Testis (tissue), 3 donors: ENCODE results near the gene TFEB. TPM values are rescaled to one million over a fixed set of nuclear protein-coding genes. Genes with fewer than 3 reads are reported as not detected.

ENCODE experiments used
- DNase-seq: peaks from one replicate; pipeline ENCODE4 v3.0.0-alpha.2; 2019
- H3K27ac ChIP-seq, 2 donors: fragments of 200-600 bp; sonication (generic); one replicate each; pipeline ENCODE4 v1.5.1; 2019
- H3K27me3 ChIP-seq: fragments of 200-600 bp; sonication (generic); one replicate; pipeline ENCODE4 v1.5.1; 2019
- H3K36me3 ChIP-seq: fragments of 200-600 bp; sonication (generic); one replicate; pipeline ENCODE4 v1.5.1; 2017; ENCODE audit warnings: low read depth; ENCODE audit errors: missing control alignments
- H3K4me1 ChIP-seq: fragments of 200-600 bp; sonication (generic); one replicate; pipeline ENCODE4 v1.5.1; 2019
- H3K4me3 ChIP-seq, 2 donors: fragments of 200-600 bp; sonication (generic); one replicate each; pipeline ENCODE4 v1.5.1; 2017 to 2019
- H3K9me3 ChIP-seq: fragments of 200-600 bp; sonication (generic); one replicate; pipeline ENCODE4 v1.5.1; 2017
- POLR2A ChIP-seq: fragments of 450-650 bp; IDR thresholded peaks from one replicate; pipeline ENCODE4 v1.6.1; 2017; ENCODE audit warnings: antibody characterized with exemption, mild to moderate bottlenecking, moderate library complexity
- WGBS, 2 donors: methylation state at CpG; one replicate each; pipeline ENCODE4 v1.1.5; 2018; 5-methylcytosine and 5-hydroxymethylcytosine counted together
- intact Hi-C: fragments of 100-400 bp; cut with DNase I; formaldehyde crosslinking; loops from one replicate; pipeline ENCODE4 v1.15.1; 2023; ENCODE audit warnings: low total_unique reads
- polyA plus RNA-seq: library from polyadenylated mRNA; stranded (reverse); fragments of 350-450 nt; fragmentation: Illumina TruSeq; extraction: RNeasy Lipid Tissue Mini Kit (QIAGEN cat#74804); gene quantifications from one replicate; pipeline ENCODE4 v1.2.3, GENCODE V29; 2014; ENCODE audit warnings: low read depth, low replicate concordance; ENCODE audit not compliant: insufficient read depth
- total RNA-seq, 2 donors: library from RNA; depleted of rRNA; stranded (reverse); fragments of >200 nt; gene quantifications; one replicate each; pipeline ENCODE4 v1.2.3, GENCODE V29; 2016
- TF ChIP-seq, protein P1 (sequence below), 3 experiments: fragments of 450-650 bp in 2 of 3; fragments of 200-600 bp in 1 of 3; sonication (generic) in 1 of 3; IDR thresholded peaks; one replicate each; pipeline ENCODE4 v1.5.1; 2016 to 2019; ENCODE audit warnings: antibody characterized with exemption in 3 of 3, mild to moderate bottlenecking in 2 of 3, moderate library complexity in 1 of 3

The TFEB gene
- total and polyA plus RNA-seq, 3 donors from 2014 or later = 4.5 to 6.3 (median 5.2) TPM

DNA sequence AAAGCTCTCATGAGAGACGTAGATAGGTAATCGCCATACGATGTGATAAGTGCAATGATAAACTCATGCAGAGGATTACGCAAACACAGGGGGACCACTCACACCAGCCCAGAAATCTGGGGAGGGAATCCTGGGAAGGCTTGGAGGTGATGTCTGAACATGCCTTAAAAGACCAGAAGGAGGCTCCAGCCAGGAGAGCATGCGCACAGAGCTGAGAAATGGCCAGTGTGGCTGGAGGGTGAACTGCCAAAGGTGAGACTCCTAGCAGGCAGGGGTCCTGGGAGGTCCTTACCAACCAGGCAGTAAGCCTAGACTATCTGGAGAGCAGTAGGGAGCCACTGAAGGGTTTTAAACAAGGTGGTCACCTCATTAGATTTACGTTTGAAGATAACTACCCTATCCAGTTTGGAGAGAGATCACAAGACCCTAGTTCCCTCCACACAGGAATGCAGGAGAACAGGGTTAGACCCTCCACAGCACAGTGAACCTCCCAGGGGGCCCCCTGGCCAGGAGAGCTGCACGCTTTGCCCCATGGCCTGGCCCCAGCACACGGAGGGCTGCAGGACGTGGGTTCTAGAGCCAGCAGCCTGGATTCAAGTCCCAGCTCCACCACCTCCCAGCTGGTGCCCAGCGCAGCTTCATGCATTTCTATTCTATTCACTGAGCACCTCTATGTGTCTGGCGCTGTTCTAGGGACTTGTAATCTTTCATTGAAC is 84.0 kb downstream of the TFEB start:
- intact Hi-C loops = no loop called here
- Histone ChIP-seq H3K27ac (no peak overlapping the region), H3K4me3 (no peak overlapping the region), H3K4me1 (no peaks in the 10 kb centered on the region), H3K27me3 (no peaks in the 10 kb centered on the region), H3K36me3 (no peaks in the 10 kb centered on the region), H3K9me3 (no peaks in the 10 kb centered on the region)
- WGBS, 2 donors = 83 to 91% methylated on average over 11 of the region's 11 CpGs
- no peak for DNase-seq
- TF ChIP-seq, protein P1, sequence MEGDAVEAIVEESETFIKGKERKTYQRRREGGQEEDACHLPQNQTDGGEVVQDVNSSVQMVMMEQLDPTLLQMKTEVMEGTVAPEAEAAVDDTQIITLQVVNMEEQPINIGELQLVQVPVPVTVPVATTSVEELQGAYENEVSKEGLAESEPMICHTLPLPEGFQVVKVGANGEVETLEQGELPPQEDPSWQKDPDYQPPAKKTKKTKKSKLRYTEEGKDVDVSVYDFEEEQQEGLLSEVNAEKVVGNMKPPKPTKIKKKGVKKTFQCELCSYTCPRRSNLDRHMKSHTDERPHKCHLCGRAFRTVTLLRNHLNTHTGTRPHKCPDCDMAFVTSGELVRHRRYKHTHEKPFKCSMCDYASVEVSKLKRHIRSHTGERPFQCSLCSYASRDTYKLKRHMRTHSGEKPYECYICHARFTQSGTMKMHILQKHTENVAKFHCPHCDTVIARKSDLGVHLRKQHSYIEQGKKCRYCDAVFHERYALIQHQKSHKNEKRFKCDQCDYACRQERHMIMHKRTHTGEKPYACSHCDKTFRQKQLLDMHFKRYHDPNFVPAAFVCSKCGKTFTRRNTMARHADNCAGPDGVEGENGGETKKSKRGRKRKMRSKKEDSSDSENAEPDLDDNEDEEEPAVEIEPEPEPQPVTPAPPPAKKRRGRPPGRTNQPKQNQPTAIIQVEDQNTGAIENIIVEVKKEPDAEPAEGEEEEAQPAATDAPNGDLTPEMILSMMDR (IDR thresholded peaks at IDR 0.05) = no peak
- no peak for TF ChIP-seq POLR2A

DNA sequence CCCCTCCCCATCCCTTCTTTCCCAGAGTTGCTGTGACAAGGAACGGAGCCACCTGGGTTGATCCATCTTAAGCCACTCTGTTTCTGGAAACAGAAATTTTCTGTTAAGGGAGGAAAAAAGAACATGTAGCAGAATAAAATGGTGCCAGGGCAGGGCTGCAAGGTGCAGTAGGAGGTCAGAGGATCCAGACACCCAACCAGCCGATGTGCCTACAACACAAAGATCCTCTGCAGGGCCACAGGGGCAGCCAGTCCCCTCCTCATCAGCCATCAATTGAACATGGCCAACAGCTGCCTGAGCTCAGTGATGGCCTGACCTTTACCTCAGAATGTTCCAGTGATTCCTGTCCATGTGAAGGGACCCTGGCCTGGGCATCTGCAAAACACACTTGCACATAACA is 85.3 kb downstream of the TFEB start:
- no peak for DNase-seq
- TF ChIP-seq, protein P1 (IDR thresholded peaks at IDR 0.05) = no peak
- TF ChIP-seq POLR2A = no peak
- intact Hi-C loops = no loop called here
- H3K36me3 ChIP-seq = no peaks in the 10 kb centered on the region
- H3K9me3 ChIP-seq = no peaks in the 10 kb centered on the region
- no peaks in the 10 kb centered on the region for H3K4me1 ChIP-seq
- H3K4me3 ChIP-seq = no peak overlapping the region
- 68 to 95% methylated on average over 2 of the region's 2 CpGs for WGBS, 2 donors
- no peak overlapping the region for H3K27ac ChIP-seq
- H3K27me3 ChIP-seq = no peaks in the 10 kb centered on the region

DNA sequence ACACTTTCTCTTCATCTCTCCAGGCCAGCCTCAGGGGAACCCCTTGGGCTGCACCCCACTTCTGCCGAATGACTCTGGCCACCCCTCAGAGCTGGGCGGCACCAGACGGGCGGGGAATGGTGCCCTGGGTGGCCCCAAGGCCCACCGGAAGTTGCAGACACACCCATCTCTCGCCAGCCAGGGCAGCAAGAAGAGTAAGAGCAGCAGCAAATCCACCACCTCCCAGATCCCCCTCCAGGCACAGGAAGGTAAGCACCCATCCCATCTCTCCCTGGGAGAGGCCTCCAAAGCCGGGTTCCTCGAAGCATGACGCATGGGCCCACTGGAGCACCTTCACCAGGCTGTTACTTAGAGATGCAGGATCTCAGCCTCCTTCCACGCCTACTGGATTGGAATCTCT is 85.8 kb downstream of the TFEB start:
- H3K36me3 ChIP-seq = no peaks in the 10 kb centered on the region
- intact Hi-C loops = no loop called here
- no peaks in the 10 kb centered on the region for H3K4me1 ChIP-seq
- no peaks in the 10 kb centered on the region for H3K27me3 ChIP-seq
- H3K4me3 ChIP-seq = no peak overlapping the region
- WGBS, 2 donors = 84 to 86% methylated on average over 8 to 10 of the region's 10 CpGs
- no peaks in the 10 kb centered on the region for H3K9me3 ChIP-seq
- TF ChIP-seq, protein P1 (IDR thresholded peaks at IDR 0.05) = no peak
- TF ChIP-seq POLR2A = no peak
- H3K27ac ChIP-seq = no peak overlapping the region
- DNase-seq = no peak

DNA sequence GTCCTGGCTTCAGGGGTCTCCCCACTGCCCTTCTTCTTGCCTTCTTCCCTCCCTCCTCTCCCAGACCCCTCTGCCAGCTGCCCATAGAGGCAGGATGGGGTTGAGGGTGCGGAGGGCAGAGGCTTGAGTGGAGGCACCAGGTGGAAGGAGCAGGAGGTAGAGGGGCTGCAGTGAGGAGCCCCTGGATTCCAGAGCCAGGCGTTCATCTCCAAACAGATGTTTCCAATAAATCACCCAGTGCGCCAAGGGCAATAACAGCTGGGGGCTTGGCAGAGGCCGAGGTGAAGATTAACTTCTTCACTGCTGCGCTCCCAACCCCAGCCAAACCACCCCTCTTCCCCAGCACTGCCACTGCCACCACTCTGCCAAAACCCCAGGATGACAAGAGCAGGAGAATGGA is 86.5 kb downstream of the TFEB start:
- no peak for DNase-seq
- H3K27ac ChIP-seq = no peak overlapping the region
- H3K4me3 ChIP-seq = no peak overlapping the region
- WGBS, 2 donors = 68 to 75% methylated on average over 5 of the region's 5 CpGs
- intact Hi-C loops = no loop called here
- TF ChIP-seq, protein P1 (IDR thresholded peaks at IDR 0.05) = no peak
- no peak for TF ChIP-seq POLR2A
- H3K27me3 ChIP-seq = no peaks in the 10 kb centered on the region
- no peaks in the 10 kb centered on the region for H3K4me1 ChIP-seq
- no peaks in the 10 kb centered on the region for H3K36me3 ChIP-seq
- no peaks in the 10 kb centered on the region for H3K9me3 ChIP-seq

DNA sequence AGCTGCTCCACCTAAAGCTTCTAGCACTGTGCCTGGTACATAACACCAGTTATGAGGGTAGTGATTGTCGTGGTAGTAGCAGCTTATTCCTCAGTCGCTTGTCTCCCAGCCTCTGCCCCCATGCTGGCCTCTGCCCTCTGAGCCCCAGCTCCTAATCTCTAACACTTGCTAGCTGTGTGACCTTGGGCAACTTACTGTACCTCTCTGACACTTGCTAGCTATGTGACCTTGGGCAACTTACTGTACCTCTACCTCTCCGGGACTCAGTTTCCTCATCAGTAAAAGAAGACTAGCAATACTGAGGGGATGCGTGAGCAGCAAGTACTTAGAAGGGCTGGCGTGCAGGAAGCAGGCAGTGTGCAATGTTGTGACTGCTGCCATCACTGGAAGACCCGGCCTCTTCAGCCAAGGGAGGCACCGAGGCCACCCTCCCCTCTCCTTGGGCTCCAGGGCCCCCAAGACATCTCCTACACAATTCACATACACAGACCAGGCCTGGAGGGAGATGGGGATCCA is 87.3 kb downstream of the TFEB start:
- no peak for TF ChIP-seq POLR2A
- TF ChIP-seq, protein P1 (IDR thresholded peaks at IDR 0.05) = no peak
- WGBS, 2 donors = 70 to 91% methylated on average over 4 to 7 of the region's 7 CpGs
- no peak for DNase-seq
- H3K4me3 ChIP-seq = no peak overlapping the region
- intact Hi-C loops = no loop called here
- no peaks in the 10 kb centered on the region for H3K27me3 ChIP-seq
- no peaks in the 10 kb centered on the region for H3K4me1 ChIP-seq
- no peak overlapping the region for H3K27ac ChIP-seq
- H3K36me3 ChIP-seq = no peaks in the 10 kb centered on the region
- H3K9me3 ChIP-seq = no peaks in the 10 kb centered on the region
